K562 (cell line): Measurements from ENCODE around the gene GLIPR2. TPM values are rescaled to one million over a fixed set of nuclear protein-coding genes. Genes with fewer than 3 reads are reported as not detected.

Source experiments
- BCL6 ChIP-seq: fragments of 250-450 bp; sonication (Bioruptor Pico); IDR thresholded peaks from 2 replicates; pipeline ENCODE4 v1.4.0; 2020
- BRD9 ChIP-seq: fragments of 450-650 bp; IDR thresholded peaks from 2 replicates; pipeline ENCODE4 v1.6.1; 2018; ENCODE audit warnings: low read depth; ENCODE audit not compliant: partially characterized antibody
- CHD2 ChIP-seq: IDR thresholded peaks from 2 replicates; pipeline ENCODE4 v1.6.1; 2011; ENCODE audit warnings: low read depth, low read length
- EWSR1 ChIP-seq: fragments of 450-650 bp; IDR thresholded peaks from 2 replicates; pipeline ENCODE4 v1.6.1; 2018; ENCODE audit warnings: borderline replicate concordance, mild to moderate bottlenecking, low read depth, moderate library complexity; ENCODE audit not compliant: partially characterized antibody
- GATAD2B ChIP-seq: fragments of 450-650 bp; IDR thresholded peaks from 2 replicates; pipeline ENCODE4 v1.6.1; 2017; ENCODE audit warnings: mild to moderate bottlenecking, borderline replicate concordance
- KDM2B ChIP-seq: fragments of 250-450 bp; sonication (Bioruptor Pico); IDR thresholded peaks from 2 replicates; pipeline ENCODE4 v1.8.0; 2021; ENCODE audit warnings: mild to moderate bottlenecking, moderate library complexity
- RBM22 ChIP-seq: fragments of 200-400 bp; formaldehyde crosslinking; IDR thresholded peaks from 2 replicates; pipeline ENCODE4 v1.6.1; 2018; ENCODE audit warnings: low read length, low read depth; ENCODE audit not compliant: poor library complexity, severe bottlenecking
- STAG1 ChIP-seq: sonication (generic); formaldehyde crosslinking; IDR thresholded peaks from 2 replicates; pipeline ENCODE4 v1.5.0; 2020; ENCODE audit warnings: missing genetic modification reagents, borderline replicate concordance
- TEAD4 ChIP-seq, 2 experiments: sonication (generic) in 1 of 2; formaldehyde crosslinking in 1 of 2; IDR thresholded peaks; 2 replicates each; pipeline versions ENCODE4 v1.6.1 to v1.8.0; 2012 to 2022; ENCODE audit warnings: borderline replicate concordance in 1 of 2, inconsistent platforms in 1 of 2, low read length in 1 of 2, mild to moderate bottlenecking in 1 of 2, missing genetic modification reagents in 1 of 2
- XRCC5 ChIP-seq: fragments of 200-400 bp; formaldehyde crosslinking; IDR thresholded peaks from 2 replicates; pipeline ENCODE4 v1.6.1; 2017; ENCODE audit warnings: low read depth, mild to moderate bottlenecking, low read length
- ZBED1 ChIP-seq: IDR thresholded peaks from 2 replicates; pipeline ENCODE4 v1.6.1; 2014
- ZNF778 ChIP-seq: fragments of 450-650 bp; formaldehyde crosslinking; IDR thresholded peaks from 2 replicates; pipeline ENCODE4 v1.4.0; 2020; ENCODE audit warnings: mild to moderate bottlenecking, moderate library complexity
- ZNF785 ChIP-seq: fragments of 250-450 bp; sonication (Bioruptor Pico); IDR thresholded peaks from 2 replicates; pipeline ENCODE4 v1.4.0; 2020; ENCODE audit warnings: mild to moderate bottlenecking
- polyA plus RNA-seq, 8 experiments: library from polyadenylated mRNA; depleted of rRNA in 4 of 8; stranded (reverse) in 5 of 8; unstranded in 3 of 8; fragments of >200 nt; fragmentation: Nextera tagmentation in 2 of 8; fragmentation: Illumina TruSeq in 1 of 8; extraction: Ambion mirVana in 2 of 8; extraction: Trizol in 1 of 8; gene quantifications; 2 replicates each; pipeline versions ENCODE4 v1.2.1 to v1.2.3, GENCODE V29; 2011 to 2014; ENCODE audit warnings: inconsistent platforms in 1 of 8, missing spikeins in 1 of 8
- total RNA-seq, 7 experiments: library from RNA; depleted of rRNA in 6 of 7; stranded (reverse); fragments of >200 nt in 6 of 7; fragmentation: Illumina TruSeq in 2 of 7; extraction: Trizol in 2 of 7; gene quantifications; 2 replicates each; pipeline versions ENCODE4 v1.2.1 to v1.2.3, GENCODE V29; 2011 to 2021; ENCODE audit warnings: low replicate concordance in 1 of 7
- TF ChIP-seq, protein P1 (sequence below), 2 experiments: fragments of 450-650 bp in 1 of 2; sonication (generic) in 1 of 2; formaldehyde crosslinking in 1 of 2; IDR thresholded peaks; 2 replicates each; pipeline versions ENCODE4 v1.7.1 to v1.9.0; 2016 to 2022; ENCODE audit warnings: inconsistent platforms in 1 of 2, mild to moderate bottlenecking in 1 of 2, missing genetic modification reagents in 1 of 2
- TF ChIP-seq, protein P2 (sequence below): fragments of 200-400 bp; formaldehyde crosslinking; IDR thresholded peaks from 2 replicates; pipeline ENCODE4 v1.6.1; 2017; ENCODE audit warnings: mild to moderate bottlenecking, low read depth, low read length, moderate library complexity
- TF ChIP-seq, protein P3 (sequence below): fragments of 250-450 bp; sonication (Bioruptor Pico); IDR thresholded peaks from 2 replicates; pipeline ENCODE4 v1.8.0; 2022; ENCODE audit warnings: moderate library complexity, mild to moderate bottlenecking, inconsistent platforms

The GLIPR2 gene
- total and polyA plus RNA-seq, 9 of the 15 experiments (the other 6 are each of a cell fraction or from before 2014, with no cell fraction given), result 1.4 to 8.8 (median 2.9) TPM

DNA sequence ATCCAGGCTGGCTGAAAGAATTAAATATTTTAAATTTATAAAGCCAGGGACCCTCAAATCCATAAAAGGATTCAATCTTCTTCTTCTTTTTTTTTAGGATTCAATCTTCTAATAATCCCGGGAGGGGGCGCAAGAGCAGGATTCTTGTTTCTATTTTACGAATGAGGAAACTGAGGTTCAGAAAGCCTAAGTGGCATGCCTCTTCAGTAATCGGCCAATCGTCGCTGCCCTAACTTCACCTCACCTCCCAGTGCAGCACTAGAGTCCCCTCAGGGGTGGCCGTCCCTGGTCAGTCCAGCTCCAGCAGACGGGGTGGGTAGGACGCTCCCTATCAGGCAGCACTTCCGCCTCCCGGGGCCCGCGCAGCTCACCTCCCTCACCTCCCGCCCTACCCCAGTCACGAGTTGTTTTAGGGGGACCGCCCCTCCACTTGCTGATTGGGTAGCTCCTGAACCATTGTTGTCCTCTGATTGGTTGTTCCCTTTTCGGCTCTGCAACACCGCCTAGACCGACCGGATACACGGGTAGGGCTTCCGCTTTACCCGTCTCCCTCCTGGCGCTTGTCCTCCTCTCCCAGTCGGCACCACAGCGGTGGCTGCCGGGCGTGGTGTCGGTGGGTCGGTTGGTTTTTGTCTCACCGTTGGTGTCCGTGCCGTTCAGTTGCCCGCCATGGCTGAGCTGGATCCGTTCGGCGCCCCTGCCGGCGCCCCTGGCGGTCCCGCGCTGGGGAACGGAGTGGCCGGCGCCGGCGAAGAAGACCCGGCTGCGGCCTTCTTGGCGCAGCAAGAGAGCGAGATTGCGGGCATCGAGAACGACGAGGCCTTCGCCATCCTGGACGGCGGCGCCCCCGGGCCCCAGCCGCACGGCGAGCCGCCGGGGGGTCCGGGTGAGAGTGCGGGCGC, 54.1 kb downstream of the GLIPR2 start, which contains the start of gene CLTA (continued):
- TF ChIP-seq, protein P1, sequence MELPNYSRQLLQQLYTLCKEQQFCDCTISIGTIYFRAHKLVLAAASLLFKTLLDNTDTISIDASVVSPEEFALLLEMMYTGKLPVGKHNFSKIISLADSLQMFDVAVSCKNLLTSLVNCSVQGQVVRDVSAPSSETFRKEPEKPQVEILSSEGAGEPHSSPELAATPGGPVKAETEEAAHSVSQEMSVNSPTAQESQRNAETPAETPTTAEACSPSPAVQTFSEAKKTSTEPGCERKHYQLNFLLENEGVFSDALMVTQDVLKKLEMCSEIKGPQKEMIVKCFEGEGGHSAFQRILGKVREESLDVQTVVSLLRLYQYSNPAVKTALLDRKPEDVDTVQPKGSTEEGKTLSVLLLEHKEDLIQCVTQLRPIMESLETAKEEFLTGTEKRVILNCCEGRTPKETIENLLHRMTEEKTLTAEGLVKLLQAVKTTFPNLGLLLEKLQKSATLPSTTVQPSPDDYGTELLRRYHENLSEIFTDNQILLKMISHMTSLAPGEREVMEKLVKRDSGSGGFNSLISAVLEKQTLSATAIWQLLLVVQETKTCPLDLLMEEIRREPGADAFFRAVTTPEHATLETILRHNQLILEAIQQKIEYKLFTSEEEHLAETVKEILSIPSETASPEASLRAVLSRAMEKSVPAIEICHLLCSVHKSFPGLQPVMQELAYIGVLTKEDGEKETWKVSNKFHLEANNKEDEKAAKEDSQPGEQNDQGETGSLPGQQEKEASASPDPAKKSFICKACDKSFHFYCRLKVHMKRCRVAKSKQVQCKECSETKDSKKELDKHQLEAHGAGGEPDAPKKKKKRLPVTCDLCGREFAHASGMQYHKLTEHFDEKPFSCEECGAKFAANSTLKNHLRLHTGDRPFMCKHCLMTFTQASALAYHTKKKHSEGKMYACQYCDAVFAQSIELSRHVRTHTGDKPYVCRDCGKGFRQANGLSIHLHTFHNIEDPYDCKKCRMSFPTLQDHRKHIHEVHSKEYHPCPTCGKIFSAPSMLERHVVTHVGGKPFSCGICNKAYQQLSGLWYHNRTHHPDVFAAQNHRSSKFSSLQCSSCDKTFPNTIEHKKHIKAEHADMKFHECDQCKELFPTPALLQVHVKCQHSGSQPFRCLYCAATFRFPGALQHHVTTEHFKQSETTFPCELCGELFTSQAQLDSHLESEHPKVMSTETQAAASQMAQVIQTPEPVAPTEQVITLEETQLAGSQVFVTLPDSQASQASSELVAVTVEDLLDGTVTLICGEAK (IDR thresholded peaks at IDR 0.05), result peak; percentile 89
- TF ChIP-seq, protein P1 (CRISPR knock-in tag; IDR thresholded peaks at IDR 0.05), result no peak
- TF ChIP-seq ZBED1 (no peak), KDM2B (CRISPR knock-in tag) (no peak), ZNF778 (CRISPR knock-in tag) (no peak), BCL6 (no peak), XRCC5 (no peak), CHD2 (no peak), TEAD4 (IDR thresholded peaks at IDR 0.05; ENCODE audit: low read length) (no peak), TEAD4 (CRISPR knock-in tag; IDR thresholded peaks at IDR 0.05; ENCODE audit: borderline replicate concordance) (no peak), STAG1 (CRISPR knock-in tag) (no peak), RBM22 (no peak), ZNF785 (CRISPR knock-in tag) (no peak), EWSR1 (no peak), GATAD2B (no peak), BRD9 (no peak)
- TF ChIP-seq, protein P2, sequence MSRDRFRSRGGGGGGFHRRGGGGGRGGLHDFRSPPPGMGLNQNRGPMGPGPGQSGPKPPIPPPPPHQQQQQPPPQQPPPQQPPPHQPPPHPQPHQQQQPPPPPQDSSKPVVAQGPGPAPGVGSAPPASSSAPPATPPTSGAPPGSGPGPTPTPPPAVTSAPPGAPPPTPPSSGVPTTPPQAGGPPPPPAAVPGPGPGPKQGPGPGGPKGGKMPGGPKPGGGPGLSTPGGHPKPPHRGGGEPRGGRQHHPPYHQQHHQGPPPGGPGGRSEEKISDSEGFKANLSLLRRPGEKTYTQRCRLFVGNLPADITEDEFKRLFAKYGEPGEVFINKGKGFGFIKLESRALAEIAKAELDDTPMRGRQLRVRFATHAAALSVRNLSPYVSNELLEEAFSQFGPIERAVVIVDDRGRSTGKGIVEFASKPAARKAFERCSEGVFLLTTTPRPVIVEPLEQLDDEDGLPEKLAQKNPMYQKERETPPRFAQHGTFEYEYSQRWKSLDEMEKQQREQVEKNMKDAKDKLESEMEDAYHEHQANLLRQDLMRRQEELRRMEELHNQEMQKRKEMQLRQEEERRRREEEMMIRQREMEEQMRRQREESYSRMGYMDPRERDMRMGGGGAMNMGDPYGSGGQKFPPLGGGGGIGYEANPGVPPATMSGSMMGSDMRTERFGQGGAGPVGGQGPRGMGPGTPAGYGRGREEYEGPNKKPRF, result no peak
- TF ChIP-seq, protein P3, sequence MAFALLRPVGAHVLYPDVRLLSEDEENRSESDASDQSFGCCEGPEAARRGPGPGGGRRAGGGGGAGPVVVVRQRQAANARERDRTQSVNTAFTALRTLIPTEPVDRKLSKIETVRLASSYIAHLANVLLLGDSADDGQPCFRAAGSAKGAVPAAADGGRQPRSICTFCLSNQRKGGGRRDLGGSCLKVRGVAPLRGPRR (CRISPR knock-in tag), result no peak
